Keratinocyte (primary cell): ENCODE measurements around the gene ACTN1. TPM values are rescaled to one million over a fixed set of nuclear protein-coding genes. Genes with fewer than 3 reads are reported as not detected.
A peak's percentile ranks its signal among the peaks of the same experiment; 100 is the strongest.

ENCODE experiments used
- DNase-seq: peaks from one replicate; pipeline ENCODE4 v3.0.0-alpha.2; 2011; ENCODE audit warnings: low read depth, missing footprints, low spot score
- FAIRE-seq: peaks from 2 replicates; lab custom pipeline; 2011; peaks lifted over from hg19 to GRCh38; lab: Jason Lieb, UNC
- H2AFZ ChIP-seq: 2 replicates; pipeline ENCODE4 v1.6.0; 2012; ENCODE audit warnings: low read length, control low read depth, inconsistent platforms; ENCODE audit not compliant: control insufficient read depth
- H3K27ac ChIP-seq: 2 replicates; pipeline ENCODE4 v1.5.1; 2011; ENCODE audit warnings: low read length; ENCODE audit not compliant: control insufficient read depth, insufficient read depth
- H3K27me3 ChIP-seq: 3 replicates; pipeline ENCODE4 v1.6.0; 2011; ENCODE audit warnings: low read length; ENCODE audit not compliant: control insufficient read depth, insufficient read depth; ENCODE audit errors: extremely low read depth
- H3K36me3 ChIP-seq, 2 experiments: 2 replicates in 1 of 2; 3 replicates in 1 of 2; pipeline ENCODE4 v1.5.1; 2011; ENCODE audit warnings: low read length in 2 of 2, mild to moderate bottlenecking in 1 of 2; ENCODE audit not compliant: control insufficient read depth in 2 of 2, insufficient read depth in 2 of 2; ENCODE audit errors: extremely low read depth in 1 of 2
- H3K4me1 ChIP-seq: 3 replicates; pipeline ENCODE4 v1.5.1; 2011; ENCODE audit warnings: low read length; ENCODE audit not compliant: control insufficient read depth, insufficient read depth; ENCODE audit errors: extremely low read depth
- H3K4me2 ChIP-seq: 3 replicates; pipeline ENCODE4 v1.6.0; 2011; ENCODE audit warnings: low read depth, low read length; ENCODE audit not compliant: control insufficient read depth, insufficient read depth; ENCODE audit errors: extremely low read depth
- H3K4me3 ChIP-seq, 3 experiments: fragments of 200-600 bp in 1 of 3; sonication (generic) in 1 of 3; 2 replicates in 2 of 3; 3 replicates in 1 of 3; pipeline ENCODE4 v1.5.1; 2011 to 2016; ENCODE audit warnings: low read length in 3 of 3, mild to moderate bottlenecking in 3 of 3, control low read depth in 2 of 3, inconsistent platforms in 1 of 3, low read depth in 1 of 3, mixed read lengths in 1 of 3, mixed run types in 1 of 3, moderate library complexity in 1 of 3; ENCODE audit not compliant: control insufficient read depth in 2 of 3, insufficient read depth in 2 of 3; ENCODE audit errors: extremely low read depth in 1 of 3
- H3K79me2 ChIP-seq: 2 replicates; pipeline ENCODE4 v1.6.0; 2012; ENCODE audit warnings: low read length; ENCODE audit not compliant: control insufficient read depth, insufficient read depth
- H3K9ac ChIP-seq: 3 replicates; pipeline ENCODE4 v1.6.0; 2011; ENCODE audit warnings: low read length; ENCODE audit not compliant: control insufficient read depth, insufficient read depth; ENCODE audit errors: extremely low read depth
- H3K9me1 ChIP-seq: 3 replicates; pipeline ENCODE4 v1.6.0; 2011; ENCODE audit warnings: low read length; ENCODE audit not compliant: control insufficient read depth, insufficient read depth; ENCODE audit errors: extremely low read depth
- H3K9me3 ChIP-seq: 2 replicates; pipeline ENCODE4 v1.5.1; 2012; ENCODE audit warnings: low read depth, low read length; ENCODE audit not compliant: control insufficient read depth
- H4K20me1 ChIP-seq: 3 replicates; pipeline ENCODE4 v1.6.0; 2011; ENCODE audit warnings: low read length; ENCODE audit not compliant: control insufficient read depth, insufficient read depth; ENCODE audit errors: extremely low read depth
- CTCF ChIP-seq, 3 experiments: IDR thresholded peaks in 1 of 3; conservative IDR thresholded peaks in 1 of 3; optimal IDR thresholded peaks in 1 of 3; 2 replicates in 2 of 3; 3 replicates in 1 of 3; pipeline versions ENCODE3 to v1.5.1; 2011; ENCODE audit warnings: low read length in 3 of 3, mild to moderate bottlenecking in 3 of 3, moderate library complexity in 2 of 3, control low read depth in 1 of 3, inconsistent platforms in 1 of 3; ENCODE audit not compliant: insufficient read depth in 2 of 3; ENCODE audit errors: extremely low read depth in 1 of 3
- EZH2 ChIP-seq: IDR thresholded peaks from one replicate; pipeline ENCODE4 v1.6.1; 2012; ENCODE audit warnings: inconsistent platforms, mild to moderate bottlenecking, low read length, moderate library complexity
- dilution Hi-C: fragments of 300-500 bp; cut with MboI; formaldehyde crosslinking; loops from one replicate; pipeline ENCODE4 v1.7.0; 2020; ENCODE audit warnings: low sequenced_read_pairs; ENCODE audit not compliant: extremely low pct_ligation_motif_present
- polyA plus RNA-seq, 5 experiments: library from polyadenylated mRNA; depleted of rRNA in 3 of 5; stranded (reverse) in 3 of 5; stranded (forward) in 1 of 5; unstranded in 1 of 5; fragments of >200 nt; gene quantifications; 1 replicate in 1 of 5; 2 replicates in 3 of 5; 3 replicates in 1 of 5; pipeline versions ENCODE4 v1.2.1 to v1.2.3, GENCODE V29; 2011 to 2012; ENCODE audit warnings: missing spikeins in 2 of 5, low read depth in 1 of 5, low replicate concordance in 1 of 5

Gene ACTN1
- polyA plus RNA-seq, 1 donor (not counting 4 experiments of a cell fraction or from before 2014, with no cell fraction given) = 558 TPM

- H3K4me2 ChIP-seq = peak overlapping the region; percentile 11
- H3K79me2 ChIP-seq = peaks cover 25% of the 10 kb centered on the region
- dilution Hi-C loops = no loop called here
- TF ChIP-seq EZH2 (no peak), CTCF (optimal IDR thresholded peaks at IDR 0.05 in 1 of 3, IDR thresholded peaks at IDR 0.05 in 1 of 3, conservative IDR thresholded peaks at IDR 0.05 in 1 of 3; ENCODE audit: extremely low read depth in 1 of 3, insufficient read depth in 2 of 3, low read length in 3 of 3) (no peak)
- H3K27me3 ChIP-seq = no peaks in the 10 kb centered on the region
- no peak overlapping the region for H3K27ac ChIP-seq
- no peak overlapping the region for H3K9ac ChIP-seq
- FAIRE-seq (peak; percentile 67), DNase-seq (no peak)
- H3K9me1 ChIP-seq = no peaks in the 10 kb centered on the region
- no peaks in the 10 kb centered on the region for H3K9me3 ChIP-seq
- peaks cover 27% of the 10 kb centered on the region for H3K4me1 ChIP-seq
- peaks cover 0 to 8% of the 10 kb centered on the region in 2 experiments for H3K36me3 ChIP-seq
- H2AFZ ChIP-seq = no peak overlapping the region
- no peak overlapping the region for H3K4me3 ChIP-seq
- H4K20me1 ChIP-seq = no peaks in the 10 kb centered on the region
Measured at GRCh38 chr14:68981539-68981976, 2.5 kb upstream of the ACTN1 start.

GRCh38 chr14:68981139-68981538, 2.0 kb upstream of the ACTN1 start:
- H3K79me2 ChIP-seq = peaks cover 29% of the 10 kb centered on the region
- dilution Hi-C loops = no loop called here
- TF ChIP-seq EZH2 = no peak
- H3K4me2 ChIP-seq = peak overlapping the region; percentile 11
- FAIRE-seq (no peak), DNase-seq (no peak)
- H3K4me1 ChIP-seq = peaks cover 31% of the 10 kb centered on the region
- H3K27ac ChIP-seq = no peak overlapping the region
- no peaks in the 10 kb centered on the region for H3K27me3 ChIP-seq
- H3K9ac ChIP-seq = no peak overlapping the region
- no peaks in the 10 kb centered on the region for H3K9me1 ChIP-seq
- no peak overlapping the region for H3K4me3 ChIP-seq
- H3K36me3 ChIP-seq = peaks cover 2 to 12% of the 10 kb centered on the region in 2 experiments
- H2AFZ ChIP-seq = no peak overlapping the region
- H3K9me3 ChIP-seq = no peaks in the 10 kb centered on the region
- peaks cover under 1% of the 10 kb centered on the region for H4K20me1 ChIP-seq
